OCI-LY1 (cell line): Measurements from ENCODE around the gene RAP1B.

Experiments used
- EZH2 ChIP-seq: fragments of 200-600 bp; sonication (generic), shearing (Covaris generic); IDR thresholded peaks from 2 replicates; pipeline ENCODE4 v1.8.0; 2017; ENCODE audit warnings: borderline replicate concordance, mixed run types, mild to moderate bottlenecking, antibody characterized with exemption, low read length, moderate library complexity, mixed read lengths
- TF ChIP-seq, protein P1 (sequence below): fragments of 200-600 bp; sonication (generic), shearing (Covaris generic); IDR thresholded peaks from 2 replicates; pipeline ENCODE4 v1.5.1; 2017; ENCODE audit warnings: mild to moderate bottlenecking, antibody characterized with exemption, low read length, moderate library complexity, mixed read lengths

DNA sequence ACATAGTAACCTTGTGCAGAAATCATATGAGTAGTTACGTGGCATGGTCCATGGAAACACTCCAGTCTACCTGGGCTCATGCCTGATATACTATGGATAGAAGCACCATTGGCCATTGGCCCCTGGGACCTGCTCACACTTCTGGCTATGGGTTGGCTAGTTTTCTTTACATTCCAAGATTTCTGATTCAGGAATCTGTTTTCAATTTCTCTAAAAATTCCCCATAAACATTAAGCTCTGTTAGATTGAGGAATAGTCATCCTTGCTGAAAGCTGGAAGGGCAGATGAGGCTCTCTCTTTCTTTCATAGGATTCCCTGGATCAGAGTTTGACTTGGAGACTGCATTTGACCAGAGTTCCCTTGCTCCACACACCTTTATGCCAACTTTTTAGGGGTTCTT, 37.3 kb upstream of the RAP1B start:
- TF ChIP-seq, protein P1, sequence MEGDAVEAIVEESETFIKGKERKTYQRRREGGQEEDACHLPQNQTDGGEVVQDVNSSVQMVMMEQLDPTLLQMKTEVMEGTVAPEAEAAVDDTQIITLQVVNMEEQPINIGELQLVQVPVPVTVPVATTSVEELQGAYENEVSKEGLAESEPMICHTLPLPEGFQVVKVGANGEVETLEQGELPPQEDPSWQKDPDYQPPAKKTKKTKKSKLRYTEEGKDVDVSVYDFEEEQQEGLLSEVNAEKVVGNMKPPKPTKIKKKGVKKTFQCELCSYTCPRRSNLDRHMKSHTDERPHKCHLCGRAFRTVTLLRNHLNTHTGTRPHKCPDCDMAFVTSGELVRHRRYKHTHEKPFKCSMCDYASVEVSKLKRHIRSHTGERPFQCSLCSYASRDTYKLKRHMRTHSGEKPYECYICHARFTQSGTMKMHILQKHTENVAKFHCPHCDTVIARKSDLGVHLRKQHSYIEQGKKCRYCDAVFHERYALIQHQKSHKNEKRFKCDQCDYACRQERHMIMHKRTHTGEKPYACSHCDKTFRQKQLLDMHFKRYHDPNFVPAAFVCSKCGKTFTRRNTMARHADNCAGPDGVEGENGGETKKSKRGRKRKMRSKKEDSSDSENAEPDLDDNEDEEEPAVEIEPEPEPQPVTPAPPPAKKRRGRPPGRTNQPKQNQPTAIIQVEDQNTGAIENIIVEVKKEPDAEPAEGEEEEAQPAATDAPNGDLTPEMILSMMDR, result no peak
- TF ChIP-seq EZH2, result no peak
